ENCODE results near the gene MTUS2.

- TF ChIP-seq POLR2A (IDR thresholded peaks at IDR 0.05; ENCODE audit: extremely low read depth, insufficient read length): no peak
- TF ChIP-seq, protein P1, sequence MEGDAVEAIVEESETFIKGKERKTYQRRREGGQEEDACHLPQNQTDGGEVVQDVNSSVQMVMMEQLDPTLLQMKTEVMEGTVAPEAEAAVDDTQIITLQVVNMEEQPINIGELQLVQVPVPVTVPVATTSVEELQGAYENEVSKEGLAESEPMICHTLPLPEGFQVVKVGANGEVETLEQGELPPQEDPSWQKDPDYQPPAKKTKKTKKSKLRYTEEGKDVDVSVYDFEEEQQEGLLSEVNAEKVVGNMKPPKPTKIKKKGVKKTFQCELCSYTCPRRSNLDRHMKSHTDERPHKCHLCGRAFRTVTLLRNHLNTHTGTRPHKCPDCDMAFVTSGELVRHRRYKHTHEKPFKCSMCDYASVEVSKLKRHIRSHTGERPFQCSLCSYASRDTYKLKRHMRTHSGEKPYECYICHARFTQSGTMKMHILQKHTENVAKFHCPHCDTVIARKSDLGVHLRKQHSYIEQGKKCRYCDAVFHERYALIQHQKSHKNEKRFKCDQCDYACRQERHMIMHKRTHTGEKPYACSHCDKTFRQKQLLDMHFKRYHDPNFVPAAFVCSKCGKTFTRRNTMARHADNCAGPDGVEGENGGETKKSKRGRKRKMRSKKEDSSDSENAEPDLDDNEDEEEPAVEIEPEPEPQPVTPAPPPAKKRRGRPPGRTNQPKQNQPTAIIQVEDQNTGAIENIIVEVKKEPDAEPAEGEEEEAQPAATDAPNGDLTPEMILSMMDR (IDR thresholded peaks at IDR 0.05; ENCODE audit: low read depth, low read length): no peak
- TF ChIP-seq MAX (IDR thresholded peaks at IDR 0.05; ENCODE audit: low read depth, low read length): no peak
- no peak for TF ChIP-seq MYC (IDR thresholded peaks at IDR 0.05; ENCODE audit: low read depth, low read length)
Measured at GRCh38 chr13:29438769-29439168, 618.6 kb downstream of the MTUS2 start.
